PC-9 (cell line): ENCODE data around the gene CASKIN1. TPM values are rescaled to one million over a fixed set of nuclear protein-coding genes. Genes with fewer than 3 reads are reported as not detected.

Experiments used
- BruUV-seq: library from RNA; stranded (reverse); fragments of 400-500 nt; replicated peaks from 2 replicates; lab custom pipeline; 2021; lab: Mats Ljungman, UMichigan
- CTCF ChIA-PET: fragments of 300-600 bp; sonication (Branson Sonifier 250); formaldehyde crosslinking; loops from one replicate; lab custom pipeline; 2022; ENCODE audit warnings: antibody characterized with exemption; lab: Charles Lee
- POLR2A ChIA-PET: fragments of 300-600 bp; sonication (Branson Sonifier 250); formaldehyde crosslinking; loops from one replicate; lab custom pipeline; 2022; ENCODE audit warnings: antibody characterized with exemption; ENCODE audit not compliant: unreplicated experiment; lab: Charles Lee
- DNase-seq, 2 experiments: peaks; one replicate each; pipeline versions ENCODE4 v3.0.0 to v3.0.0-alpha.2; 2015 to 2022; ENCODE audit warnings: mixed read lengths in 1 of 2
- H2AFZ ChIP-seq: fragments of 200-600 bp; sonication (generic); 2 replicates; pipeline ENCODE4 v1.8.1; 2017; ENCODE audit warnings: antibody characterized with exemption
- H3F3A ChIP-seq: fragments of 200-600 bp; sonication (generic); 2 replicates; pipeline ENCODE4 v1.8.1; 2017; ENCODE audit warnings: antibody characterized with exemption, mild to moderate bottlenecking, low read depth; ENCODE audit not compliant: insufficient read depth
- H3K27ac ChIP-seq: fragments of 200-600 bp; sonication (generic); 2 replicates; pipeline ENCODE4 v1.6.1; 2016; ENCODE audit warnings: mixed run types
- H3K27me3 ChIP-seq: fragments of 200-600 bp; sonication (generic); 2 replicates; pipeline ENCODE4 v1.6.1; 2016; ENCODE audit warnings: low read depth, mixed run types; ENCODE audit not compliant: insufficient read depth
- H3K36me3 ChIP-seq: fragments of 200-600 bp; sonication (generic); 2 replicates; pipeline ENCODE4 v1.6.1; 2016; ENCODE audit warnings: low read depth, mixed run types
- H3K4me1 ChIP-seq: fragments of 200-600 bp; sonication (generic); replicated peaks from 2 replicates; pipeline ENCODE4 v1.6.1; 2016; ENCODE audit warnings: mixed run types; ENCODE audit not compliant: insufficient read depth
- H3K4me2 ChIP-seq: fragments of 200-600 bp; sonication (generic); 2 replicates; pipeline ENCODE4 v1.6.1; 2017; ENCODE audit warnings: mixed run types
- H3K4me3 ChIP-seq: fragments of 200-600 bp; sonication (generic); 2 replicates; pipeline ENCODE4 v1.6.1; 2016; ENCODE audit warnings: mixed run types
- H3K79me2 ChIP-seq: fragments of 200-600 bp; sonication (generic); 2 replicates; pipeline ENCODE4 v1.6.1; 2017; ENCODE audit warnings: low read depth, mixed run types
- H3K9me2 ChIP-seq: fragments of 200-600 bp; sonication (generic); 2 replicates; pipeline ENCODE4 v1.8.1; 2017; ENCODE audit warnings: mild to moderate bottlenecking; ENCODE audit not compliant: insufficient read depth
- H3K9me3 ChIP-seq: fragments of 200-600 bp; sonication (generic); 2 replicates; pipeline ENCODE4 v1.8.1; 2016; ENCODE audit warnings: low read depth; ENCODE audit not compliant: insufficient read depth
- H4K20me1 ChIP-seq: fragments of 200-600 bp; sonication (generic); 2 replicates; pipeline ENCODE4 v1.8.1; 2017; ENCODE audit not compliant: insufficient read depth
- CTCF ChIP-seq: fragments of 200-600 bp; sonication (generic); conservative IDR thresholded peaks from 2 replicates; pipeline ENCODE4 v1.6.1; 2017; ENCODE audit warnings: mixed run types, antibody characterized with exemption, mild to moderate bottlenecking, moderate library complexity
- EZH2 ChIP-seq: fragments of 200-600 bp; sonication (generic); IDR thresholded peaks from 2 replicates; pipeline ENCODE4 v1.8.0; 2017; ENCODE audit warnings: antibody characterized with exemption, low read depth
- intact Hi-C: fragments of 100-400 bp; cut with micrococcal nuclease; formaldehyde crosslinking; loops from one replicate; pipeline ENCODE4 v1.10.0; 2022; ENCODE audit not compliant: unreplicated experiment
- total RNA-seq: library from RNA; stranded (reverse); gene quantifications from 2 replicates; pipeline ENCODE4 v1.2.3, GENCODE V29; 2021

Gene CASKIN1
- total RNA-seq, 1 experiment from 2014 or later: 2.1 TPM

- Histone ChIP-seq H3K27ac (no peak within 1 kb of the TSS), H3F3A (peaks cover 31% of the 10 kb centered on the region), H3K79me2 (no peaks in the 10 kb centered on the region), H4K20me1 (peaks cover 17% of the 10 kb centered on the region; the same call in 1 of the 2 replicates), H3K4me1 (no peaks in the 10 kb centered on the region), H3K9me3 (no peaks in the 10 kb centered on the region), H3K4me3 (no peak within 1 kb of the TSS), H3K9me2 (no peaks in the 10 kb centered on the region), H3K27me3 (no peaks in the 10 kb centered on the region), H3K36me3 (no peaks in the 10 kb centered on the region), H2AFZ (no peak within 1 kb of the TSS), H3K4me2 (no peak within 1 kb of the TSS)
- no peak for DNase-seq
- intact Hi-C loops: no loop called here
- BruUV-seq: no TSS peak
- ChIA-PET CTCF (no interaction called here), POLR2A (interaction anchor here (0.6 kb wide), 1 partner anchor 14 kb away, joined by 4 read pairs; no protein-coding TSS in a partner anchor)
- no peak for TF ChIP-seq CTCF
- no peak for TF ChIP-seq EZH2
Observed at GRCh38 chr16:2236337-2237101, 40.1 kb upstream of the CASKIN1 start, which contains the start of gene DNASE1L2. Gene DNASE1L2, plus strand, starts transcription at chr16:2236444. Its CDS starts 373 bp downstream, at chr16:2236817.

- Histone ChIP-seq H3K79me2 (no peaks in the 10 kb centered on the region), H3F3A (peaks cover 27% of the 10 kb centered on the region), H3K36me3 (no peaks in the 10 kb centered on the region), H2AFZ (no peak overlapping the region), H3K27me3 (no peaks in the 10 kb centered on the region), H3K4me2 (no peak overlapping the region), H3K27ac (no peak overlapping the region), H3K9me2 (no peaks in the 10 kb centered on the region), H3K4me3 (no peak overlapping the region), H4K20me1 (peaks cover 18% of the 10 kb centered on the region), H3K4me1 (no peaks in the 10 kb centered on the region), H3K9me3 (no peaks in the 10 kb centered on the region)
- TF ChIP-seq CTCF: no peak
- no peak for TF ChIP-seq EZH2
- no TSS peak for BruUV-seq
- ChIA-PET CTCF (no interaction called here), POLR2A (no interaction called here)
- intact Hi-C loops: no loop called here
- DNase-seq: no peak
Observed at GRCh38 chr16:2235695-2236336, 39.4 kb upstream of the CASKIN1 start.

- Histone ChIP-seq H2AFZ (no peak overlapping the region), H3K27ac (no peak overlapping the region), H3K36me3 (no peaks in the 10 kb centered on the region), H3K79me2 (no peaks in the 10 kb centered on the region), H3K9me3 (no peaks in the 10 kb centered on the region), H3K4me1 (no peaks in the 10 kb centered on the region), H4K20me1 (peaks cover 22% of the 10 kb centered on the region), H3K4me3 (no peak overlapping the region), H3K4me2 (no peak overlapping the region), H3F3A (peaks cover 21% of the 10 kb centered on the region; the same call in 1 of the 2 replicates), H3K27me3 (no peaks in the 10 kb centered on the region), H3K9me2 (no peaks in the 10 kb centered on the region)
- ChIA-PET CTCF (no interaction called here), POLR2A (no interaction called here)
- intact Hi-C loops: no loop called here
- TF ChIP-seq EZH2 (no peak), CTCF (no peak)
- no TSS peak for BruUV-seq
- no peak for DNase-seq
Observed at GRCh38 chr16:2235234-2235651, 38.8 kb upstream of the CASKIN1 start.
